ENCODE results near the gene CMTM4.
"Not testable (repeated sequence)": the region's sequence is repeated elsewhere in the genome, so short reads cannot be mapped to it uniquely, and the experiment has no call there.

The CMTM4 gene

DNA sequence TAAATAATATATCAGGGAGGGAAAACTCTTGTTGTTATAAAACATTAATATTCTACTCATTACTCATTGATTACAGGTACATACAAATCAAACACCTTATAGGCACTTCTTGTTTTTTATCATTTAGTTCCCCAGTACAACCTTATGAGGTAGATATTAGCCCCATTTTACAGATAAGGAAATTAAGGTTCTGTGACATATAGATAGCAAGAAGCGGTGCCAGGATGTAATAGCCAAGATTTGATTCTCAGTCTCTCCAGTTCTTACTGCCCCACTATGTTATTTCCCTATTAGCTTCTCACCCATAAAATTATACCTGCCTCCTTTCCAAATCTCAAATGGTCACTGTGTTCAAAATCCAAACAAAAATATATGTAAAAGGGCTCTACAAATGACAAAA, 55.2 kb downstream of the CMTM4 start:
- no peak for DNase-seq (ENCODE audit: low read depth)

- DNase-seq (ENCODE audit: low read depth) = no peak
Measured at GRCh38 chr16:66640724-66641314, 55.7 kb downstream of the CMTM4 start.

DNA sequence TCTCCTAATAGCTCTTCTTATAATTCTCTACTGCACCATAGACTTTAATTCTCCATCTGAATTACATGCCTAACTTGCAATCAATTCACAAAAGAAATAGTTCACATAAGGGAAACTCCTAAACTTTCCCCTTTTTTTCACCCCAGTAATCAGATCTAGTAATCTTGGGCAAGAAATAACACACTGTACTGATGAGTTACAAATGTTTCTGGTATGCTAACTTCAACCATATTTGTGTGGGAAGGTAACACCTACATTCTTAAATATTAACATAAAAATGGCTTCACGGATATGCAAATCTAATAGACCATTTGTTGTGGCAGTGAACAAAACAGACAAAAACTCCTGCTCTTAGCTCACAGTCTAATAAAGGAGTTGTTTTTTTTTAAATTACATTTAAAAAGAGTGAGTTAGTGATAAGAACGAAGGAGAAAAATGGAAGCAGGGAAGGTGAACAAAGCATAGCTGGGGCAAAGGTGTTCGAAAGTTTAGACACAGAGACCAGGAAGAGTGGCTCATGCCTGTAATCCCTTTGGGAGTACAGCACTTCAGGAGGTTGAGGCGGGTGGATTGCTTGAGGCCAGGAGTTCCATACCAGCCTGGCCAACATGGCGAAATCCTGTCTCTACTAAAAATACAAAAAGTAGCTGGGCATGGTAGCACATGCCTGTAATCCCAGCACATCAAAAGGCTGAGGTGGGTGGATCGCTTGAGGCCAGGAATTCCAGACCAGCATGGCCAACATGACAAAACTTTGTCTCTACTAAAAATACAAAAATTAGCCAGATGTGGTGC, 57.3 kb downstream of the CMTM4 start:
- peak; percentile 76 for DNase-seq (ENCODE audit: low read depth)

DNA sequence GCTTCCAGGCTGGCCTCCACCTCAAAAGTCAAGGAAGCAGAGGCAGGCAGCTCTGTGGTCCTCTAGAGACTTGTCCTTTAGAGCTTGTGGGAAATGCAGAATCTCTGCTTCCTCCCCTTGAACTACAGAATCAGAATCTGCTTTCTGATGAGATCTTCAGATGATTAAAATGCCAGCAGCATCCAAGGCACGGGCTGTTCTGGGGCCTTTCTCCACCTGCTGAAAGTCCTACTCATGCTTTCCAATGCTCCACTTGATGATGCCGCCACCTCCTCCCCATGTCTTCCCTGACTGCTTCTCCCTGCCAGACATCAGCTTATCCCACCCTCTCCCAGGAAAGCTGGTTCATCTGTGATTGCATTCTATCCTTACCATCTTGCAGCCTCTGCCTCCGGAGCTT, 58.7 kb downstream of the CMTM4 start:
- no peak for DNase-seq (ENCODE audit: low read depth)

DNA sequence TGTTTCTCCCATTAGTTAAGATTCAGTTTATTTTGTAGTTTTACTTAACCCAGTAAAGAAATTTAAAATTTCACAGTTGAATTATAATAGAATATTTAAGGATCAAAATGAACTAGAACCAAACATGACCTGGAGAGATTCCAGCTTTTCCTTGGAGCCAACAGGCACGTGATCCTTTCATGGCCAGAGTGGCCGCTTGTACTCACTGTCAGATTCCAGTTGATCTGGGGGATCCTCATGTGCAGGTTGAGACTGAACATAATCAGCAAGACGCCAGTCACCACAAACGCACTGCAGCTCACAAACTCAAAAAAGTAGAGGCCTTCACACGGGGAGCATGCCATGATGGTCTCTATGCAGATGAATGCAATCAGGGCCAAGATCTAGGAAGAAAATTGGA, 60.3 kb downstream of the CMTM4 start:
- no peak for DNase-seq (ENCODE audit: low read depth)

- DNase-seq (ENCODE audit: low read depth) = no peak
Measured at GRCh38 chr16:66635406-66635805, 61.1 kb downstream of the CMTM4 start.

DNA sequence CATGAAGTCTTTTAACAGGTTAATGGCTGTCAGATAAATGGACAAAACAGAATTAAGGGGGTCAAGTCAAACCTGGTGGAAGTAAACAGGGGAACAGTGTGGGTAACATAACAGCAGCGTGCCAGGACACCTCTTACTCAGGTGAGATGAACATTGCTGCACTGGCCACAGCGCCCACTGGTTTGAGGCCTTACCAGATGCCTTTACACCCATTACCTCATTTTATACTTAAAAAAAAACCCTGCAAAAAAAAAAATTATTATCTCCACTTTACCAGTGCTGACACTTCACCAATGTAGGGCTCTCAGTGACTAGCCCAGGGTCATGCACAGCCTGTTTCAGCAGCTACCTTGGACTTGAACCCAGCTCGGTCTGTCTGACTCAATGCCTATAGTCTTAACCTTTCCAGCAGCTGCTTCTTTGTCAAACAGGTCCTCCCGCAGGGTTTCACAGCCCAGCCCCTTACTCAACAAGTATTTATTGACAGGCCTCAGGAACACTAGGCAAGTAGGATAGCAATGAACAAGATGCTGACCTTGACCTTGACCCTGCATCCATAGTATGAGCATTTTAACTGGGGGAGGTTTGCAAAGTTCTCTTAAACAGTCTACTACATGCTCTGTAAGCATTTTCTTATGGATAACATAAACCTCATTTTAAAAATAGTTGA, 61.9 kb downstream of the CMTM4 start:
- no peak for DNase-seq (ENCODE audit: low read depth)

DNA sequence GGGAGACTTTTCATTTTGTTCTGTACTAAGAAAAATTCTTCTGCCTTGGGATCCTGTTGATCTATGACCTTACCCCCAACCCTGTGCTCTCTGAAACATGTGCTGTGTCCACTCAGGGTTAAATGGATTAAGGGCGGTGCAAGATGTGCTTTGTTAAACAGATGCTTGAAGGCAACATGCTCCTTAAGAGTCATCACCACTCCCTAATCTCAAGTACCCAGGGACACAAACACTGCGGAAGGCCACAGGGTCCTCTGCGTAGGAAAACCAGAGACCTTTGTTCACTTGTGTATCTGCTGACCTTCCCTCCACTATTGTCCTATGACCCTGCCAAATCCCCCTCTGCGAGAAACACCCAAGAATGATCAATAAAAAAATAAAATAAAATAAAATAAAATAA, 65.0 kb downstream of the CMTM4 start:
- DNase-seq (ENCODE audit: low read depth) = not testable (repeated sequence)

DNA sequence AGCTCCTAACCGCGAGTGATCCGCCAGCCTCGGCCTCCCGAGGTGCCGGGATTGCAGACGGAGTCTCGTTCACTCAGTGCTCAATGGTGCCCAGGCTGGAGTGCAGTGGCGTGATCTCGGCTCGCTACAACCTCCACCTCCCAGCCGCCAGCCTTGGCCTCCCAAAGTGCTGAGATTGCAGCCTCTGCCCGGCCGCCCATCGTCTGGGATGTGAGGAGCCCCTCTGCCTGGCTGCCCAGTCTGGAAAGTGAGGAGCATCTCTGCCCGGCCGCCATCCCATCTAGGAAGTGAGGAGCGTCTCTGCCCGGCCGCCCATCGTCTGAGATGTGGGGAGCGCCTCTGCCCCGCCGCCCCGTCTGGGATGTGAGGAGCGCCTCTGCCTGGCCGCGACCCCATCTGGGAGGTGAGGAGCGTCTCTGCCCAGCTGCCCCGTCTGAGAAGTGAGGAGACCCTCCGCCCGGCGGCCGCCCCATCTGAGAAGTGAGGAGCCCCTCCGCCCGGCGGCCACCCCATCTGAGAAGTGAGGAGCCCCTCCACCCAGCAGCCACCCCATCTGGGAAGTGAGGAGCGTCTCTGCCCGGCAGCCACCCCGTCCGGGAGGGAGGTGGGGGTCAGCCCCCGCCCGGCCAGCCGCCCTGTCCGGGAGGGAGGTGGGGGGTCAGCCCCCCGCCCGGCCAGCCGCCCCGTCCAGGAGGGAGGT, 65.8 kb downstream of the CMTM4 start:
- DNase-seq (ENCODE audit: low read depth) = not testable (repeated sequence)

DNA sequence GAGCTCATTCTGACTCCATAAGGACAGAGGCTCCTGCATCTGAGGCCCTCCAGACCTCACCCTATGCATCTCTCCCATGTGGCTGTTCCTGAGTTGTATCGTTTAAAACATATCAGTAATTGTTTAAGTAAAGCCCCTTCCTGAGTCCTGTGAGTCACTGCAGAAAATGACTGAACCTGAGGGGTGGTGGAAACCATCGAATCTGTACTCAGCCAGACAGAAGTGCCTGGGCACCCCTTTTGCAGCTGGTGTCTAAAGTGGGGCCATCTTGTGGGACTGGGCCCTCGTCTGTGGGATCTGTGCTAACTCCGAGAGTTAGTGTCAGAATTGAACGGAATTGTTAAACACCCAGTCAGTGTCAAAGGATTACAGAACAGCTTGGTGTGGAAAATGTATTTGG, 66.7 kb downstream of the CMTM4 start:
- no peak for DNase-seq (ENCODE audit: low read depth)

DNA sequence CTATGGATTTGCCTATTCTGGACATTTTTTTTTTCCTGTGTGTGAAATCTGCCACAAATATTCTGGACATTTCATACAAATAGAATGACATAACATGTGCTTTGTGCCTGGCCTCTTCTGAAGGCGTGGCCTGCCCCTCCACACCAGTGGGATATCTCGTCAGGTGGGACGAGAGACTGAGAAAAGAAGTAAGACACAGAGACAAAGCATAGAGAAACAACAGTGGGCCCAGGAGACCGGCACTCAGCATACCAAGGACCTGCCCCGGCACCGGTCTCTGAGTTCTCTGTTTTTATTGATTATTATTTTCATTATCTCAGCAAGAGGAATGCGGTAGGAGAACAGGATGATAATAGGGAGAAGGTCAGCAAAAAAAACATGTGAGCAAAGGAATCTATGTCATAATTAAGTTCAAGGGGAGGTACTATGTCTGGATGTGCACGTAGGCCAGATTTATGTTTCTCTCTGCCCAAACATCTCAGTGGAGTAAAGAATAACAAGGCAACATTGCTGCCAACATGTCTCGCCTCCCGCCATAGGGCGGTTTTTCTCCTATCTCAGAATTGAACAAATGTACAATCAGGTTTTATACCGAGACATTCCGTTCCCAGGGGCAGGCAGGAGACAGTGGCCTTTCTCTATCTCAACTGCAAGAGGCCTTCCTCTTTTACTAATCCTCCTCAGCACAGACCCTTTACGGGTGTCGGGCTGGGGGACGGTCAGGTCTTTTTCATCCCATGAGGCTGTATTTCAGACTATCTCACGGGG, 68.7 kb downstream of the CMTM4 start:
- DNase-seq (ENCODE audit: low read depth) = not testable (repeated sequence)

- no peak for DNase-seq (ENCODE audit: low read depth)
Measured at GRCh38 chr16:66623755-66624154, 72.8 kb downstream of the CMTM4 start.

GRCh38 chr16:66622863-66623262, 73.7 kb downstream of the CMTM4 start:
- peak; percentile 65 for DNase-seq (ENCODE audit: low read depth)

GRCh38 chr16:66621973-66622372, 74.6 kb downstream of the CMTM4 start:
- DNase-seq (ENCODE audit: low read depth) = no peak

GRCh38 chr16:66620429-66620795, 76.1 kb downstream of the CMTM4 start:
- DNase-seq (ENCODE audit: low read depth) = no peak

DNA sequence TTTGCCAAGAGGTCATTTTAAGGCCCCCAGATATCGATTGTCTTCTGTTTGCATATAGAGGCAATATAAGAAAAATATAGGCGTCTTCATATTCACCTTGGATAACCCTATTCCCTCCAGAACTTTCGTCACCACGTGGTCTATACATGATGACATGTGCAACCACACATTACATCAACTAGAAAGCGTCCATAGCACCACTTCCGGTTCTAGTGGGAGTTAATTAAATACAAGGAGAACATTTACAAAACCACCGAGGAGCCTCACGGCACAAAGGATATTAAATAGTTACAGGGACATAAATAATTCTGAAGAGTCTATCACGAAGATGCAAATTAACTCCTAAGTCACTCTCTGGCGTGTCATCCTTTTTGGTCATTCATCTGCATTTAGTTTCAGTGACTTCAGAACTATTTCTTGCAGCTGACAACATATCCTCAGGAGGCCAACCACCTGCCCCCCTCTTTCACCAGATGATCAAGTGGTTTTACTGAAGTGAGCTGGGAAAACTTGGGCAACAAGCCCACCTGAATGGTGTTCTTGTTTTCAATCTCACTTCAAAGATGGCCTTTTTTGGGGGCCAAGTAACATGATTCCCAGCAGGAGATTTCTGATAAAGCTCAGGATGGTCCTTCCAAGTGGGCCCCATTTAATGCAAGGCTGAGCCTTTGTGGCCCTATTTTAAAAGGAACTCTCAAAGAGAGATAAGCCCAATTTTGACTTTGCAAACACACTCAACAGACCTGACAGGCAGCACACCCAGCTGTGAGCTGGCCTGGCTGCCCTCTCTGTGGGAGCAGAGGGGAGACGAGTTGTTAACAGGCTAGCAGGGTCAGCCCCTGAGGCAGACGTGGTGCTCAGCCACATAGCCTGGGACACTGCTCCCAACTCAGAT, 76.8 kb downstream of the CMTM4 start:
- peak; percentile 81 for DNase-seq (ENCODE audit: low read depth)

DNA sequence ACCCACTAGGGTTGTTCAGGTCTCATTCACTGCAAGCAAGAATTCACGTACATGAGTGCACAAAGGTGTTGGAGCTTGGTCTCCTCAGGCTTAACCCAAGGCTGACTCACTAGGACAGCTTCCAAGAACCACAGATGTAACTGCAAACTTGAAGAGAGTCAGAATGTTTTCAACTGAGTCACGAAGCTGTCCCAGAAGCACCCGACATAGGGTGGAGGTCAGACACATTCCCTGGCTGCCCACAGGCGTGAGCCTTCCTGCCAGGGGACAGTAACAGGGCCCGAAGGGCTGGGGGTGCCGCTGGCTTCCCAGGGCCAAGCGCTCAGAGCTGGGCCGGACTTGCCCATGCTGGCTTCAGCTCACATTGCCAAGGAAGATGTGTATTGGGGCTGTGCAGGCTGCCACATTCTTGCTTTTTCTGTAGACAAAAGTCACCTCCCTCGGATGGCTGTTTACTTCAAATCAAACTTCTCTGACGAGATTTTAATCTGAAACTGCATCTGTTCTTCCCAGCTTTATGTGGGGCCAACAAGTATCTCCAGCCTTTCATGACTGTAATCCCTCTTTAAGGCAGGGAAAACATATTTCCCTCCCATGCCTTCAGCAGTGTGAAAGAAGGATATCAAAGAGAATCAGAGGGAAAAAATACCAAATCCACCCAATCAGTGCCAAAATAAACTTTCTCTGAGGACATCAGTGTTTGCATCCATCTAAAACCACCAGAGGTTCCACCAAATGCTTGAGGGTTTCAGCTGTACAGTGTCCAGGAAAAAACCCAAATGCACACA, 77.8 kb downstream of the CMTM4 start:
- peak; percentile 97 for DNase-seq (ENCODE audit: low read depth)

GRCh38 chr16:66617728-66618127, 78.8 kb downstream of the CMTM4 start:
- no peak for DNase-seq (ENCODE audit: low read depth)

DNA sequence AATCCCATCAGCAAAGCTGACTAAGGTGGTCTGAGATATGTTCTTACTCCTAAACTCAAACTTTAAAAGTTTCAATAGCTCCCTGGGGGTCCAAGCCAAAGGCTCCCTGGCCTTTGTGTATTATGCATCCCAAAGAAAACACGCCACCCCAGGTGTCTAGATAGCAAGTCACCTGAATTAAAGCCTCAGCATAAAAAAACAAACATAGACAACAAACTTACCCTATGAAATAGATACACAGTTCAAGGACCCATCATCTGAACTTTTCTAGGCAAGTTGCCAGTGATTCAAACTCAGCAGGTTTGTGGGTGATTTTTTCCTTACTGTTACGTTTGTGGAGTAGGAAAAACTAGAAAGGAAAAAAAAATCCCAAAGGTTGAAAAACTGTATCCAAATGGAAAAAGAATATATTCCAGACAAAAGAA, 79.5 kb downstream of the CMTM4 start:
- DNase-seq (ENCODE audit: low read depth) = no peak

DNA sequence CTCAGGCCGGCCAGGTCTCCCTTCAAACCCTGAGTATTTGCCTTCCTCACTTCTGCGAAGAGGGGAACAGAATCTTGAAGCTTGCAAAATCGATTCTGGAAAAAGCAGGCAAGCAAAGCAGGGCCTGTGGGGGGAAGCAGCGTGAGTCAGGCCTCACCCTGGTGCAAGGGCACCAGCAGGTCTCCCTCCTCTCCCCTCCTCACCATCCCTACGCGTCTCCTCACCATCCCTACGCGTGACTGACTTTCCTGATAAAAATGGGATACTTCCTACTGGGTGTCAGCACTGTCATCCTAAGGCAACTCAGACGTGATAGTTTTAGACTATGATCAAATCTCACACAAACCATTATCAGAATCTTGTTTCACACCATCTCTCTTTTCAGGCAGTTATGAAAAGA, 80.0 kb downstream of the CMTM4 start:
- peak; percentile 52 for DNase-seq (ENCODE audit: low read depth)
